Spleen (tissue), 11 donors: ENCODE data around the gene CDK19. TPM values are rescaled to one million over a fixed set of nuclear protein-coding genes. Genes with fewer than 3 reads are reported as not detected.

Experiments
- DNase-seq: peaks from one replicate; pipeline ENCODE4 v3.0.0-alpha.2; 2020
- H3K27ac ChIP-seq, 8 donors: fragments of 200-600 bp; sonication (generic) in 7 of 8; 1 replicate in 4 of 8; 2 replicates in 4 of 8; pipeline versions ENCODE4 v1.5.0 to v1.8.0; 2016 to 2021; ENCODE audit warnings: inconsistent platforms in 4 of 8, mild to moderate bottlenecking in 4 of 8, moderate library complexity in 1 of 8
- H3K27me3 ChIP-seq, 7 donors: fragments of 200-600 bp; sonication (generic) in 6 of 7; replicated peaks in 1 of 7; 1 replicate in 4 of 7; 2 replicates in 3 of 7; pipeline versions ENCODE4 v1.5.0 to v1.8.0; 2016 to 2021; ENCODE audit warnings: inconsistent platforms in 3 of 7, mild to moderate bottlenecking in 1 of 7
- H3K36me3 ChIP-seq, 6 donors: fragments of 200-600 bp; sonication (generic) in 5 of 6; 1 replicate in 4 of 6; 2 replicates in 2 of 6; pipeline versions ENCODE4 v1.5.0 to v1.8.0; 2016 to 2021; ENCODE audit warnings: inconsistent platforms in 2 of 6
- H3K4me1 ChIP-seq, 6 donors: fragments of 200-600 bp; sonication (generic) in 5 of 6; 1 replicate in 3 of 6; 2 replicates in 3 of 6; pipeline versions ENCODE4 v1.5.0 to v1.8.0; 2016 to 2021; ENCODE audit warnings: inconsistent platforms in 3 of 6
- H3K4me3 ChIP-seq, 8 donors: fragments of 200-600 bp; sonication (generic) in 7 of 8; 1 replicate in 4 of 8; 2 replicates in 4 of 8; pipeline versions ENCODE4 v1.5.0 to v1.8.0; 2016 to 2021; ENCODE audit warnings: inconsistent platforms in 4 of 8, mild to moderate bottlenecking in 4 of 8, moderate library complexity in 2 of 8
- H3K9me3 ChIP-seq, 8 donors: fragments of 200-600 bp; sonication (generic) in 7 of 8; 1 replicate in 4 of 8; 2 replicates in 4 of 8; pipeline versions ENCODE4 v1.5.0 to v1.8.0; 2016 to 2021; ENCODE audit warnings: inconsistent platforms in 4 of 8
- POLR2A ChIP-seq, 3 donors: fragments of 450-650 bp; IDR thresholded peaks; one replicate each; pipeline ENCODE4 v1.5.1; 2017; ENCODE audit warnings: antibody characterized with exemption in 3 of 3, mild to moderate bottlenecking in 1 of 3
- POLR2AphosphoS5 ChIP-seq, 3 donors: sonication (generic); formaldehyde crosslinking; IDR thresholded peaks; one replicate each; pipeline ENCODE4 v1.5.1; 2017; ENCODE audit warnings: antibody characterized with exemption in 3 of 3
- WGBS, 5 donors: extraction: QIAGEN DNeasy Blood & Tissue Kit in 3 of 5; methylation state at CpG; one replicate each; pipeline versions ENCODE4 v1.1.5 to v1.1.7; 2013 to 2018; 5-methylcytosine and 5-hydroxymethylcytosine counted together
- intact Hi-C: fragments of 100-400 bp; cut with DNase I; formaldehyde crosslinking; loops from one replicate; pipeline ENCODE4 v1.15.0; 2023; ENCODE audit warnings: low total_unique reads
- polyA plus RNA-seq, 3 donors: library from polyadenylated mRNA; stranded (reverse); fragments of 200-250 nt; gene quantifications; one replicate each; pipeline ENCODE4 v1.2.1, GENCODE V29; 2013
- total RNA-seq, 7 donors: library from RNA; depleted of rRNA in 3 of 7; stranded (reverse); fragments of >200 nt in 3 of 7; fragmentation: NEBNext Ultra II Directional in 4 of 7; extraction: Animal tissue kit (Norgen Biotek cat#: 25700) in 4 of 7; gene quantifications; one replicate each; pipeline versions ENCODE4 v1.1.0 to v1.2.1, GENCODE V29; 2016 to 2021
- TF ChIP-seq, protein P1 (sequence below), 11 experiments: fragments of 200-600 bp in 7 of 11; fragments of 450-650 bp in 4 of 11; sonication (generic) in 4 of 11; IDR thresholded peaks in 8 of 11; conservative IDR thresholded peaks in 3 of 11; 1 replicate in 7 of 11; 2 replicates in 4 of 11; pipeline versions ENCODE4 v1.4.0 to v1.8.0; 2016 to 2021; ENCODE audit warnings: antibody characterized with exemption in 11 of 11, inconsistent platforms in 4 of 11, mild to moderate bottlenecking in 1 of 11
- donor health status: healthy with polysubstance abuse.
- donor health status: DM: no; HTN: no; CAD: no; lungs with moderate emphysema.
- donor health status: DM: no; HTN: no; CAD: no.
- donor health status: Bipolar disorder and iron deficiency.
- donor health status: healthy.
- donor health status: DM: no; HTN: no; CAD: no.
- donor health status: DM: yes; HTN: yes; CAD: no.

CDK19 gene
- total and polyA plus RNA-seq, 10 donors, result 7.9 to 29.8 (median 21.7) TPM

GRCh38 chr6:110629153-110629552 lies 186.1 kb downstream of the CDK19 start:
- DNase-seq, result no peak
- WGBS, 5 donors, result 93 to 100% (median 96%) methylated on average over 2 of the region's 2 CpGs
- intact Hi-C loops, result no loop called here
- no peaks in the 10 kb centered on the region for H3K4me1 ChIP-seq
- no peaks in the 10 kb centered on the region for H3K27me3 ChIP-seq
- no peak overlapping the region for H3K4me3 ChIP-seq
- TF ChIP-seq POLR2AphosphoS5 (IDR thresholded peaks at IDR 0.05) (no peak), POLR2A (IDR thresholded peaks at IDR 0.05) (no peak)
- TF ChIP-seq, protein P1, sequence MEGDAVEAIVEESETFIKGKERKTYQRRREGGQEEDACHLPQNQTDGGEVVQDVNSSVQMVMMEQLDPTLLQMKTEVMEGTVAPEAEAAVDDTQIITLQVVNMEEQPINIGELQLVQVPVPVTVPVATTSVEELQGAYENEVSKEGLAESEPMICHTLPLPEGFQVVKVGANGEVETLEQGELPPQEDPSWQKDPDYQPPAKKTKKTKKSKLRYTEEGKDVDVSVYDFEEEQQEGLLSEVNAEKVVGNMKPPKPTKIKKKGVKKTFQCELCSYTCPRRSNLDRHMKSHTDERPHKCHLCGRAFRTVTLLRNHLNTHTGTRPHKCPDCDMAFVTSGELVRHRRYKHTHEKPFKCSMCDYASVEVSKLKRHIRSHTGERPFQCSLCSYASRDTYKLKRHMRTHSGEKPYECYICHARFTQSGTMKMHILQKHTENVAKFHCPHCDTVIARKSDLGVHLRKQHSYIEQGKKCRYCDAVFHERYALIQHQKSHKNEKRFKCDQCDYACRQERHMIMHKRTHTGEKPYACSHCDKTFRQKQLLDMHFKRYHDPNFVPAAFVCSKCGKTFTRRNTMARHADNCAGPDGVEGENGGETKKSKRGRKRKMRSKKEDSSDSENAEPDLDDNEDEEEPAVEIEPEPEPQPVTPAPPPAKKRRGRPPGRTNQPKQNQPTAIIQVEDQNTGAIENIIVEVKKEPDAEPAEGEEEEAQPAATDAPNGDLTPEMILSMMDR (IDR thresholded peaks at IDR 0.05 in 8 of 11, conservative IDR thresholded peaks at IDR 0.05 in 3 of 11), result no peak
- H3K9me3 ChIP-seq, result no peaks in the 10 kb centered on the region
- peaks cover 0 to 65% (median 3%) of the 10 kb centered on the region in 6 donors for H3K36me3 ChIP-seq
- H3K27ac ChIP-seq, result no peak overlapping the region

GRCh38 chr6:110628330-110628729 lies 186.9 kb downstream of the CDK19 start:
- no peaks in the 10 kb centered on the region for H3K27me3 ChIP-seq
- no peak overlapping the region for H3K4me3 ChIP-seq
- H3K27ac ChIP-seq, result no peak overlapping the region
- H3K4me1 ChIP-seq, result no peaks in the 10 kb centered on the region
- H3K9me3 ChIP-seq, result no peaks in the 10 kb centered on the region
- DNase-seq, result no peak
- 93 to 99% (median 96%) methylated on average over 5 of the region's 5 CpGs for WGBS, 5 donors
- H3K36me3 ChIP-seq, result peaks cover 0 to 71% (median 3%) of the 10 kb centered on the region in 6 donors
- intact Hi-C loops, result no loop called here
- TF ChIP-seq, protein P1 (IDR thresholded peaks at IDR 0.05 in 8 of 11, conservative IDR thresholded peaks at IDR 0.05 in 3 of 11), result no peak
- TF ChIP-seq POLR2AphosphoS5 (IDR thresholded peaks at IDR 0.05), result no peak
- TF ChIP-seq POLR2A (IDR thresholded peaks at IDR 0.05), result no peak

- WGBS, 5 donors, result 80 to 93% (median 87%) methylated on average over 1 of the region's 1 CpG
- TF ChIP-seq, protein P1 (IDR thresholded peaks at IDR 0.05 in 8 of 11, conservative IDR thresholded peaks at IDR 0.05 in 3 of 11), result no peak
- no peak for TF ChIP-seq POLR2AphosphoS5 (IDR thresholded peaks at IDR 0.05)
- no peak for TF ChIP-seq POLR2A (IDR thresholded peaks at IDR 0.05)
- DNase-seq, result no peak
- Histone ChIP-seq H3K27me3 (no peaks in the 10 kb centered on the region), H3K9me3 (no peaks in the 10 kb centered on the region), H3K4me3 (no peak overlapping the region), H3K27ac (no peak overlapping the region), H3K4me1 (no peaks in the 10 kb centered on the region), H3K36me3 (peaks cover 2 to 84% (median 17%) of the 10 kb centered on the region in 6 donors)
- intact Hi-C loops, result no loop called here
Observed at GRCh38 chr6:110626442-110626841, 188.8 kb downstream of the CDK19 start.

DNA sequence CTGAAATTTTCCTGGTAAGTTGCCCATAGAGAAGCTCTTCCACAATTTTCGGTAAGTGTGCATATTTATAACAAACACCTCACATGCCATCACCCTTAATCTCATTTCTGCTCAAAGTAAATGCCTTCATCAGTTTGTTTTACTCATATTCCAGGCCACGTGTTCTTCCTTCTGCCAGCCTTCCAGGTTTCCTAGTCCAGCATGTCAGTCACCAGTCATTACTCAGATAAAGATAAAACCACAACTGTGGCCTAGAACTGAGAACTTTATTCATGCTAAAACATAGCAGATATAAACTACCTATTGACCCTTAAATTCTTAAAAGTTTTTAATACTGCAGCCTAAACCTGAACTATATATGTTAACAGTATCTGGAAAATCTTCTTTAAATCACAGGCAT lies 189.4 kb downstream of the CDK19 start:
- Histone ChIP-seq H3K36me3 (peaks cover 0 to 90% (median 23%) of the 10 kb centered on the region in 6 donors), H3K9me3 (no peaks in the 10 kb centered on the region), H3K4me3 (no peak overlapping the region), H3K27ac (no peak overlapping the region), H3K27me3 (no peaks in the 10 kb centered on the region), H3K4me1 (no peaks in the 10 kb centered on the region)
- intact Hi-C loops, result no loop called here
- TF ChIP-seq, protein P1 (IDR thresholded peaks at IDR 0.05 in 8 of 11, conservative IDR thresholded peaks at IDR 0.05 in 3 of 11), result no peak
- TF ChIP-seq POLR2AphosphoS5 (IDR thresholded peaks at IDR 0.05) (no peak), POLR2A (IDR thresholded peaks at IDR 0.05) (no peak)
- DNase-seq, result no peak
- 84 to 97% (median 85%) methylated on average over 2 of the region's 2 CpGs for WGBS, 5 donors
